ENCODE results near the gene PHLPP1.
"Not testable (repeated sequence)": the region's sequence is repeated elsewhere in the genome, so short reads cannot be mapped to it uniquely, and the experiment has no call there.

The PHLPP1 gene

GRCh38 chr18:62900132-62900883 lies 185.0 kb downstream of the PHLPP1 start:
- Mint-ChIP-seq H3K27me3 (ENCODE audit: low read depth, poor library complexity) (no peaks in the 10 kb centered on the region), H3K4me1 (peaks cover 13% of the 10 kb centered on the region), H3K4me3 (no peak overlapping the region), H3K9me3 (no peaks in the 10 kb centered on the region), H3K27ac (no peak overlapping the region), H3K36me3 (ENCODE audit: low read depth) (peaks cover 78% of the 10 kb centered on the region)
- no peak for DNase-seq
- TF ChIP-seq CTCF (IDR thresholded peaks at IDR 0.05), result no peak

DNA sequence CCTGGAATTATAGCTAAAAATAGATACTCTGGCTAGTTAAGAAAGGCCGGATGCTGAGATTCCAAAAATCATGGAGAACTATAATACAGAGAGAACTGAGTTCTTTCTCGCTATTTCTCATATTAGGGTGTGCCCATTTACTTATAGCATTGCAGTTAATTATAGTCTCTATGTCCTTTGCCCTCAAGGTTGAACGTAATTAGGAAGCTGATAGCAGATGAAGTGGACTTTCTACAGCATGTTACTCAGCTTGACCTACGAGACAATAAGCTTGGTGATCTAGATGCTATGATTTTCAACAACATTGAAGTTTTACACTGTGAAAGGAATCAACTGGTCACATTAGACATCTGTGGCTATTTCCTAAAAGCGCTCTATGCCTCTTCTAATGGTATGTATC lies 187.4 kb downstream of the PHLPP1 start:
- Mint-ChIP-seq H3K4me1 (peaks cover 13% of the 10 kb centered on the region), H3K27ac (no peak overlapping the region), H3K27me3 (ENCODE audit: low read depth, poor library complexity) (no peaks in the 10 kb centered on the region), H3K9me3 (peaks cover 6% of the 10 kb centered on the region), H3K36me3 (ENCODE audit: low read depth) (peaks cover 64% of the 10 kb centered on the region), H3K4me3 (no peak overlapping the region)
- no peak for DNase-seq
- TF ChIP-seq CTCF (IDR thresholded peaks at IDR 0.05), result no peak

DNA sequence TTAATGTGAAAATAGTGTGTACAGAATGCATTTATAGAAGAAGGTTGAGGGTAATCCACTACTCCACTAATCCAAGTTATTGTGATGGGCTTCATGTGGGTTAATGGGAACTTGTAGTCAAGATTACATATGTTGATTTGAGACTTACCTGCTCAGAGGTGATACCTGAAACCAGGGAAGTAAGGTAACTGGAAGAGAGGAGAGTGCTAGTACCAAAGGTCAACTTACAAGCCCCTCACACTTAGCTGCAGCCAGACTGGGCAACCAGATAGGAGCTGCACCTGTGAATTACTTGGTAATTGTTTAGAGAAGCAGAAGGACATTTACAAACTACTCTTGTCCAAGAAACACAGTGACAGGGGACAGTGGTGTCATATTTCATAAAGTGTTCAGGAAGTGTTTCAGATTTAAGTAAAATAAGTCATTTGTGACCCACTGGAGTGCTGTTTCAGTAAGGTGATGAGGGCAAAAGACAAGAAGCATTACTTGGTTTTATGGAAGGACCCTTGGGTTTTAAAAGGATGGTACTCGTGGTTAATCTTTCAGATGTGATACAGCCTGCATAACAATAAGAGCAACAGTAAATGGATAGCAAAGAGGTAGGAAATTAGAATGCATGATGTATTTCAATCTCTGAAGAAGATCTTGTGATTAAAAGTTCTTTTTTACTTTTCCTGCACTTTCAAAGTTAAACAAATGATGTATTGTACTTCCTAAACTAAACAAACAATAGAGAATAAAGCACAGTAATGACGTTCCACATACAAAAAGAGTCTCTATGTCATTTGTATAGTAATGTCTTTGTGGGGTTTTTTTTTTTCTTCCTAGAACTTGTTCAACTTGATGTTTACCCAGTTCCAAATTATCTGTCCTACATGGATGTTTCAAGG lies 189.3 kb downstream of the PHLPP1 start:
- Mint-ChIP-seq H3K9me3 (peaks cover 6% of the 10 kb centered on the region), H3K4me3 (no peak overlapping the region), H3K27me3 (ENCODE audit: low read depth, poor library complexity) (no peaks in the 10 kb centered on the region), H3K27ac (no peak overlapping the region), H3K36me3 (ENCODE audit: low read depth) (peaks cover 49% of the 10 kb centered on the region), H3K4me1 (peaks cover 13% of the 10 kb centered on the region)
- no peak for TF ChIP-seq CTCF (IDR thresholded peaks at IDR 0.05)
- DNase-seq, result no peak

- H3K4me3 Mint-ChIP-seq, result no peak overlapping the region
- DNase-seq, result no peak
- no peaks in the 10 kb centered on the region for H3K27me3 Mint-ChIP-seq (ENCODE audit: low read depth, poor library complexity)
- TF ChIP-seq CTCF (IDR thresholded peaks at IDR 0.05), result no peak
- H3K4me1 Mint-ChIP-seq, result no peaks in the 10 kb centered on the region
- H3K27ac Mint-ChIP-seq, result no peak overlapping the region
- H3K9me3 Mint-ChIP-seq, result peaks cover 8% of the 10 kb centered on the region
- peaks cover 32% of the 10 kb centered on the region for H3K36me3 Mint-ChIP-seq (ENCODE audit: low read depth)
These were observed 197.5 kb downstream of the PHLPP1 start for GRCh38 chr18:62912885-62913284.

GRCh38 chr18:62913824-62914223 lies 198.5 kb downstream of the PHLPP1 start:
- Mint-ChIP-seq H3K27ac (peak overlapping the region; percentile 72), H3K36me3 (ENCODE audit: low read depth) (peaks cover 32% of the 10 kb centered on the region)
- not testable (repeated sequence) for H3K4me1 Mint-ChIP-seq; H3K27me3 Mint-ChIP-seq (ENCODE audit: low read depth, poor library complexity); H3K9me3 Mint-ChIP-seq; DNase-seq; H3K4me3 Mint-ChIP-seq

DNA sequence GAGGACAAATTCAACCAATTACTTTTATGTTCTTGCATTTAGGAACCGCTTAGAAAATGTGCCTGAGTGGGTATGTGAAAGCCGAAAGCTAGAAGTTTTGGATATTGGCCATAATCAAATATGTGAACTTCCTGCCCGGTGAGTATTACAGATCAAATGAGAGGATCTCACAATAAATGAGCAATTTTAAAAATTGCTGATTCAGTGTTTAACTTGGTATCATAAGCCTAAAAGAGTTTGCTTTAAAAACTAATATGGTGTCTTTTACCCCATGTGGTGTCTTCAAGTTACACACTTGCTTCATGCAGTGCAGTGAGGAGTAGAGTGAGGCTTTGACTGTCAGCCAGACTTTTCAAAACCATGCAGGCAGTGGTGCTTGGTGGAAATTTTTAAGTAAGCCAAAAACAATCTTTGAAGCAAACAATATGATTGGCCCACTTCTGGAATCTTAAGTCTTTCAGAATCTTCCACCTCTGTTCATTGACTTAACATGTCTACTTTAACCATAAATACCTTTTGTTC lies 199.6 kb downstream of the PHLPP1 start:
- DNase-seq, result no peak
- no peak overlapping the region for H3K27ac Mint-ChIP-seq
- TF ChIP-seq CTCF (IDR thresholded peaks at IDR 0.05), result no peak
- peaks cover 11% of the 10 kb centered on the region for H3K4me1 Mint-ChIP-seq
- H3K4me3 Mint-ChIP-seq, result no peak overlapping the region
- peaks cover 8% of the 10 kb centered on the region for H3K9me3 Mint-ChIP-seq
- no peaks in the 10 kb centered on the region for H3K27me3 Mint-ChIP-seq (ENCODE audit: low read depth, poor library complexity)
- peaks cover 34% of the 10 kb centered on the region for H3K36me3 Mint-ChIP-seq (ENCODE audit: low read depth)

Data from nephron progenitor cell (in vitro differentiated cells).